OCI-LY1 (cell line): ENCODE data around the gene LDAH.
"Not testable (repeated sequence)": the region's sequence is repeated elsewhere in the genome, so short reads cannot be mapped to it uniquely, and the experiment has no call there.

Experiments
- CTCF ChIP-seq: fragments of 200-600 bp; sonication (generic), shearing (Covaris generic); IDR thresholded peaks from 2 replicates; pipeline ENCODE4 v1.5.1; 2017; ENCODE audit warnings: mild to moderate bottlenecking, antibody characterized with exemption, low read length, moderate library complexity, mixed read lengths
- EZH2 ChIP-seq: fragments of 200-600 bp; sonication (generic), shearing (Covaris generic); IDR thresholded peaks from 2 replicates; pipeline ENCODE4 v1.8.0; 2017; ENCODE audit warnings: borderline replicate concordance, mixed run types, mild to moderate bottlenecking, antibody characterized with exemption, low read length, moderate library complexity, mixed read lengths

- TF ChIP-seq CTCF, EZH2: not testable (repeated sequence)
Measured at GRCh38 chr2:20716164-20716563, 106.7 kb downstream of the LDAH start.
